Esophagus muscularis mucosa (tissue), 4 donors: Measurements from ENCODE around the gene ZNF28. TPM values are rescaled to one million over a fixed set of nuclear protein-coding genes. Genes with fewer than 3 reads are reported as not detected.
"Not testable (repeated sequence)": the region's sequence is repeated elsewhere in the genome, so short reads cannot be mapped to it uniquely, and the experiment has no call there.

Source experiments
- DNase-seq: peaks from one replicate; pipeline ENCODE4 v3.0.0-alpha.2; 2017; ENCODE audit errors: extremely low spot score
- H3K27ac ChIP-seq, 4 donors: fragments of 200-600 bp; sonication (generic); replicated peaks in 1 of 4; 1 replicate in 3 of 4; 2 replicates in 1 of 4; pipeline ENCODE4 v1.5.1; 2016 to 2019; ENCODE audit warnings: mild to moderate bottlenecking in 1 of 4
- H3K27me3 ChIP-seq, 4 donors: fragments of 200-600 bp; sonication (generic); one replicate each; pipeline versions ENCODE4 v1.5.1 to v1.6.0; 2016 to 2019
- H3K36me3 ChIP-seq, 4 donors: fragments of 200-600 bp; sonication (generic); one replicate each; pipeline ENCODE4 v1.5.1; 2016 to 2019
- H3K4me1 ChIP-seq, 4 donors: fragments of 200-600 bp; sonication (generic); one replicate each; pipeline ENCODE4 v1.5.1; 2016 to 2019
- H3K4me3 ChIP-seq, 4 donors: fragments of 200-600 bp; sonication (generic); 1 replicate in 2 of 4; 2 replicates in 2 of 4; pipeline ENCODE4 v1.5.1; 2016 to 2019; ENCODE audit warnings: mild to moderate bottlenecking in 4 of 4, moderate library complexity in 1 of 4
- H3K9me3 ChIP-seq, 4 donors: fragments of 200-600 bp; sonication (generic); 1 replicate in 3 of 4; 2 replicates in 1 of 4; pipeline ENCODE4 v1.5.1; 2016 to 2019
- POLR2A ChIP-seq: fragments of 450-650 bp; IDR thresholded peaks from one replicate; pipeline ENCODE4 v1.6.1; 2017; ENCODE audit warnings: antibody characterized with exemption, moderate library complexity, mild to moderate bottlenecking, low read depth
- POLR2AphosphoS5 ChIP-seq, 2 donors: sonication (generic); formaldehyde crosslinking; IDR thresholded peaks; one replicate each; pipeline ENCODE4 v1.6.1; 2017; ENCODE audit warnings: antibody characterized with exemption in 2 of 2
- WGBS: methylation state at CpG from one replicate; pipeline ENCODE4 v1.1.5; 2018; 5-methylcytosine and 5-hydroxymethylcytosine counted together
- intact Hi-C: fragments of 100-400 bp; cut with DNase I; formaldehyde crosslinking; loops from one replicate; pipeline ENCODE4 v1.15.1; 2023
- total RNA-seq, 4 donors: library from RNA; depleted of rRNA; stranded (reverse); fragments of >200 nt; gene quantifications; one replicate each; pipeline versions ENCODE4 v1.1.0 to v1.2.1, GENCODE V29; 2016

Gene ZNF28
- 10 to 100 TPM in 3 of 4 donors, 1 to 10 TPM in 1; 5.9 to 15.0 (median 11.0) TPM for total RNA-seq

GRCh38 chr19:52821204-52821960, at the start of gene ZNF28:
Gene ZNF28 (minus strand): TSS chr19:52821633. CDS start chr19:52817958, 3,675 bp downstream.
- under 1% methylated on average over 17 of the region's 44 CpGs for WGBS
- H3K4me1 ChIP-seq, H3K27me3 ChIP-seq, H3K9me3 ChIP-seq, DNase-seq: not testable (repeated sequence)
- H3K27ac ChIP-seq = peak within 1 kb of the TSS; percentile 68 to 84 (median 76)
- peak within 1 kb of the TSS; percentile 61 to 72 (median 66) for H3K4me3 ChIP-seq
- TF ChIP-seq POLR2AphosphoS5 (IDR thresholded peaks at IDR 0.05) = peak; percentile 35 to 65
- intact Hi-C loops = loop anchor here (5.0 kb wide), 1 partner anchor 36 kb away; the partner anchor contains the start of gene ZNF468
- H3K36me3 ChIP-seq = peaks cover 3 to 19% (median 15%) of the 10 kb centered on the region in 4 donors

GRCh38 chr19:52868031-52868430, 46.6 kb upstream of the ZNF28 start:
- 100% methylated on average over 7 of the region's 11 CpGs for WGBS
- DNase-seq, H3K4me3 ChIP-seq, H3K36me3 ChIP-seq, H3K4me1 ChIP-seq, intact Hi-C loops, H3K27me3 ChIP-seq, H3K27ac ChIP-seq, H3K9me3 ChIP-seq: not testable (repeated sequence)

GRCh38 chr19:52857378-52858191, 36.2 kb upstream of the ZNF28 start, which contains the start of gene ZNF468:
Gene ZNF468 (minus strand): TSS chr19:52857619. CDS start chr19:52854272, 3,347 bp downstream.
- peaks cover 14 to 18% (median 15%) of the 10 kb centered on the region in 4 donors for H3K36me3 ChIP-seq
- peak within 1 kb of the TSS; percentile 67 to 82 (median 77) for H3K27ac ChIP-seq
- TF ChIP-seq POLR2AphosphoS5 (IDR thresholded peaks at IDR 0.05) = peak; percentile 65 to 89
- TF ChIP-seq POLR2A = peak; percentile 29
- intact Hi-C loops = loop anchor here (5.0 kb wide), 1 partner anchor 35 kb away; the partner anchor contains the start of gene ZNF28
- not testable (repeated sequence) for H3K9me3 ChIP-seq, H3K27me3 ChIP-seq
- peak within 1 kb of the TSS; percentile 67 to 75 (median 70) for H3K4me3 ChIP-seq
- 4% methylated on average over 37 of the region's 43 CpGs for WGBS
- peak; percentile 94 for DNase-seq
- peaks cover 0 to 15% (median 14%) of the 10 kb centered on the region in 4 donors for H3K4me1 ChIP-seq

- not testable (repeated sequence) for H3K9me3 ChIP-seq, H3K27me3 ChIP-seq, DNase-seq
- Histone ChIP-seq H3K4me1 (peaks cover 0 to 15% (median 14%) of the 10 kb centered on the region in 4 donors), H3K27ac (peak overlapping the region; percentile 67 to 82 (median 77)), H3K4me3 (peak overlapping the region; percentile 67 to 75 (median 70)), H3K36me3 (peaks cover 18 to 26% (median 23%) of the 10 kb centered on the region in 4 donors)
- 5% methylated on average over 18 of the region's 31 CpGs for WGBS
- intact Hi-C loops = loop anchor here (5.0 kb wide), 1 partner anchor 34 kb away; the partner anchor contains the start of gene ZNF28
Observed at GRCh38 chr19:52856540-52857377, 35.3 kb upstream of the ZNF28 start.

- peaks cover 77 to 97% (median 89%) of the 10 kb centered on the region in 4 donors for H3K36me3 ChIP-seq
- 95% methylated on average over 5 of the region's 5 CpGs for WGBS
- H3K9me3 ChIP-seq, H3K4me3 ChIP-seq, H3K4me1 ChIP-seq, intact Hi-C loops, H3K27me3 ChIP-seq, H3K27ac ChIP-seq, DNase-seq: not testable (repeated sequence)
Observed at GRCh38 chr19:52847352-52847751, 25.9 kb upstream of the ZNF28 start.

GRCh38 chr19:52840825-52841465, 19.5 kb upstream of the ZNF28 start:
- Histone ChIP-seq H3K9me3 (peaks cover 0 to 54% (median 44%) of the 10 kb centered on the region in 4 donors), H3K36me3 (peaks cover 60 to 78% (median 71%) of the 10 kb centered on the region in 4 donors)
- H3K4me3 ChIP-seq, H3K4me1 ChIP-seq, DNase-seq, H3K27ac ChIP-seq, intact Hi-C loops, H3K27me3 ChIP-seq: not testable (repeated sequence)
- 94% methylated on average over 10 of the region's 10 CpGs for WGBS

- H3K4me3 ChIP-seq, intact Hi-C loops: not testable (repeated sequence)
- 73% methylated on average over 1 of the region's 1 CpG for WGBS
Observed at GRCh38 chr19:52834289-52834688, 12.9 kb upstream of the ZNF28 start.

GRCh38 chr19:52833541-52833940, 12.1 kb upstream of the ZNF28 start:
- H3K27me3 ChIP-seq, H3K4me3 ChIP-seq, DNase-seq, H3K4me1 ChIP-seq, H3K27ac ChIP-seq, H3K36me3 ChIP-seq, intact Hi-C loops: not testable (repeated sequence)
- peaks cover 0 to 12% (median 7%) of the 10 kb centered on the region in 4 donors for H3K9me3 ChIP-seq
- 62% methylated on average over 5 of the region's 5 CpGs for WGBS

More at GRCh38 chr19:52834289-52834688, 12.9 kb upstream of the ZNF28 start:
- peaks cover 0 to 19% (median 13%) of the 10 kb centered on the region in 4 donors for H3K9me3 ChIP-seq
- not testable (repeated sequence) for DNase-seq, H3K4me1 ChIP-seq, H3K27me3 ChIP-seq, H3K27ac ChIP-seq
- H3K36me3 ChIP-seq = peaks cover 0 to 14% (median 6%) of the 10 kb centered on the region in 4 donors

- H3K9me3 ChIP-seq, H3K4me1 ChIP-seq, DNase-seq, H3K36me3 ChIP-seq, H3K27me3 ChIP-seq, H3K4me3 ChIP-seq, H3K27ac ChIP-seq, intact Hi-C loops: not testable (repeated sequence)
- 85% methylated on average over 7 of the region's 7 CpGs for WGBS
Observed at GRCh38 chr19:52829866-52830265, 8.4 kb upstream of the ZNF28 start.
